GM21367 (cell line): Measurements from ENCODE around the gene KRTAP4-8.
"Not testable (repeated sequence)": the region's sequence is repeated elsewhere in the genome, so short reads cannot be mapped to it uniquely, and the experiment has no call there.

Source experiments
- ATAC-seq: cut with Tn5 transposase; IDR thresholded peaks from one replicate; pipeline ENCODE4 v1.9.1; 2021; ENCODE audit not compliant: unreplicated experiment

KRTAP4-8 gene

GRCh38 chr17:41108728-41109386, 10.9 kb upstream of the KRTAP4-8 start:
- not testable (repeated sequence) for ATAC-seq

GRCh38 chr17:41107941-41108450, 10.1 kb upstream of the KRTAP4-8 start:
- no peak for ATAC-seq

- not testable (repeated sequence) for ATAC-seq
Observed at GRCh38 chr17:41105347-41105746, 7.4 kb upstream of the KRTAP4-8 start, which contains the start of gene KRTAP4-9. KRTAP4-9 (plus strand) TSS chr17:41105389; CDS start chr17:41105389, 0 bp downstream.

- not testable (repeated sequence) for ATAC-seq
Observed at GRCh38 chr17:41104386-41105038, 6.6 kb upstream of the KRTAP4-8 start.

- ATAC-seq = no peak
Observed at GRCh38 chr17:41103896-41104295, 6.0 kb upstream of the KRTAP4-8 start.

- no peak for ATAC-seq
Observed at GRCh38 chr17:41101586-41102259, 3.8 kb upstream of the KRTAP4-8 start, which contains the start of gene KRTAP4-16. KRTAP4-16 (minus strand) TSS chr17:41102209; CDS start chr17:41102209, 0 bp downstream.

- ATAC-seq = not testable (repeated sequence)
Observed at GRCh38 chr17:41099682-41100480, 1.9 kb upstream of the KRTAP4-8 start.

GRCh38 chr17:41098481-41098880, 539 bp upstream of the KRTAP4-8 start:
- no peak for ATAC-seq

GRCh38 chr17:41096055-41096454, 1.9 kb downstream of the KRTAP4-8 start:
- no peak for ATAC-seq

- ATAC-seq = not testable (repeated sequence)
Observed at GRCh38 chr17:41088760-41089352, 9.1 kb downstream of the KRTAP4-8 start.

GRCh38 chr17:41084100-41084856, 13.7 kb downstream of the KRTAP4-8 start, which contains the start of gene KRTAP4-7:
KRTAP4-7 (plus strand) TSS chr17:41084150; CDS start chr17:41084207, 57 bp downstream.
- ATAC-seq = not testable (repeated sequence)

GRCh38 chr17:41083427-41083826, 14.5 kb downstream of the KRTAP4-8 start:
- not testable (repeated sequence) for ATAC-seq

- no peak for ATAC-seq
Observed at GRCh38 chr17:41082626-41083025, 15.3 kb downstream of the KRTAP4-8 start.

GRCh38 chr17:41076788-41077187, 21.2 kb downstream of the KRTAP4-8 start:
- ATAC-seq = no peak

- no peak for ATAC-seq
Observed at GRCh38 chr17:41073676-41074075, 24.3 kb downstream of the KRTAP4-8 start.

GRCh38 chr17:41071606-41072360, 26.2 kb downstream of the KRTAP4-8 start:
- no peak for ATAC-seq

- no peak for ATAC-seq
Observed at GRCh38 chr17:41069031-41069430, 28.9 kb downstream of the KRTAP4-8 start.

- ATAC-seq = no peak
Observed at GRCh38 chr17:41067281-41067680, 30.7 kb downstream of the KRTAP4-8 start.
